WERI-Rb-1 (cell line): ENCODE data around the gene CCDC14.

Experiments used
- DNase-seq: peaks from one replicate; pipeline ENCODE4 v3.0.0-alpha.2; 2020
- H3K27ac ChIP-seq: fragments of 250-450 bp; sonication (Bioruptor Pico); 2 replicates; pipeline ENCODE4 v1.5.1; 2020; ENCODE audit warnings: mild to moderate bottlenecking, moderate library complexity
- H3K27me3 ChIP-seq: fragments of 250-450 bp; sonication (Bioruptor Pico); 2 replicates; pipeline ENCODE4 v1.5.1; 2021; ENCODE audit warnings: mild to moderate bottlenecking, low read depth, moderate library complexity; ENCODE audit not compliant: insufficient read depth, severe bottlenecking
- H3K36me3 ChIP-seq: fragments of 250-450 bp; sonication (Bioruptor Pico); 2 replicates; pipeline ENCODE4 v1.5.1; 2020; ENCODE audit warnings: mild to moderate bottlenecking, moderate library complexity
- H3K4me3 ChIP-seq: 2 replicates; pipeline ENCODE4 v1.5.1; 2011; ENCODE audit warnings: low read depth, mild to moderate bottlenecking, control low read depth, low read length
- H3K9me3 ChIP-seq: fragments of 250-450 bp; sonication (Bioruptor Pico); 2 replicates; pipeline ENCODE4 v1.5.1; 2021; ENCODE audit warnings: mild to moderate bottlenecking, moderate library complexity; ENCODE audit not compliant: severe bottlenecking
- TF ChIP-seq, protein P1 (sequence below): IDR thresholded peaks from 2 replicates; pipeline ENCODE4 v1.5.1; 2011; ENCODE audit warnings: low read depth, mild to moderate bottlenecking, control low read depth, inconsistent platforms, low read length

The CCDC14 gene

DNA sequence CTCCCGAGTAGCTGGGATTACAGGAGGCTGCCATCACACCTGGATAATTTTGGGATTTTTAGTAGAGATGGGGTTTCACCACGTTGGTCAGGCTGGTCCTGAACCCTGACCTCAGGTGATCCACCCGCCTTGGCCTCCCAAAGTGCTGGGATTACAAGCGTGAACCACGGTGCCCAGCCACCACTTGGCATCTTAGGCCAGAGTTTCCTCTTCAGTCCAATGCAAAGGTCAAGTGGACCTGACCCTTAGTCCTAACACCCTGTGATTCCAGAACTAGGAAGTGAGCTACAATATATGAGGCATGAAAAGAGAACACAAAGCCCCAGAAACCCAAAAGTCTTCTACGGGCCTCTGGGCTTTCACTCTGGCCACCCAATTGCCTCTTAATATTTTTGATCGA is 82.2 kb downstream of the CCDC14 start:
- no peaks in the 10 kb centered on the region for H3K9me3 ChIP-seq
- H3K27me3 ChIP-seq = no peaks in the 10 kb centered on the region
- H3K36me3 ChIP-seq = no peaks in the 10 kb centered on the region
- no peak overlapping the region for H3K4me3 ChIP-seq
- TF ChIP-seq, protein P1, sequence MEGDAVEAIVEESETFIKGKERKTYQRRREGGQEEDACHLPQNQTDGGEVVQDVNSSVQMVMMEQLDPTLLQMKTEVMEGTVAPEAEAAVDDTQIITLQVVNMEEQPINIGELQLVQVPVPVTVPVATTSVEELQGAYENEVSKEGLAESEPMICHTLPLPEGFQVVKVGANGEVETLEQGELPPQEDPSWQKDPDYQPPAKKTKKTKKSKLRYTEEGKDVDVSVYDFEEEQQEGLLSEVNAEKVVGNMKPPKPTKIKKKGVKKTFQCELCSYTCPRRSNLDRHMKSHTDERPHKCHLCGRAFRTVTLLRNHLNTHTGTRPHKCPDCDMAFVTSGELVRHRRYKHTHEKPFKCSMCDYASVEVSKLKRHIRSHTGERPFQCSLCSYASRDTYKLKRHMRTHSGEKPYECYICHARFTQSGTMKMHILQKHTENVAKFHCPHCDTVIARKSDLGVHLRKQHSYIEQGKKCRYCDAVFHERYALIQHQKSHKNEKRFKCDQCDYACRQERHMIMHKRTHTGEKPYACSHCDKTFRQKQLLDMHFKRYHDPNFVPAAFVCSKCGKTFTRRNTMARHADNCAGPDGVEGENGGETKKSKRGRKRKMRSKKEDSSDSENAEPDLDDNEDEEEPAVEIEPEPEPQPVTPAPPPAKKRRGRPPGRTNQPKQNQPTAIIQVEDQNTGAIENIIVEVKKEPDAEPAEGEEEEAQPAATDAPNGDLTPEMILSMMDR = no peak
- no peak for DNase-seq
- H3K27ac ChIP-seq = no peak overlapping the region

DNA sequence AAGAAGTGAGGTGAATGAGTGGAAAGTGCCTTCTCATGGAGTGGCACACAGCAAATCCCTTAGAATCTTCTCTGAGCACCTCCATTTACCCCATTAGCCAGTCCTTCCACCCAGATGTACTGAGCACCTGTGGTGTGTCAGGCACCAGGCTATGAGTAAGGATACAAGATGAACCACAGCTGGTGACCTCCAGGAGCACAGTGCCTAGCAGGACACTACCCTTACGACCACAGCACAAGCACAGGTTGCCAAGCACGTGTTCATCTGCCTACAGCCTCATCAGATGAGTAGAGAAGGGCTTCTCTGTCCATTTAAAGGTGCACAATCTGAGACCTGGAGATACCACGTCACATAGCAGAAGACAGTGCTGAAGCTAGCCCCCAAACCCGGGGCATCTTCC is 83.1 kb downstream of the CCDC14 start:
- no peak for DNase-seq
- H3K27me3 ChIP-seq = no peaks in the 10 kb centered on the region
- no peak overlapping the region for H3K27ac ChIP-seq
- H3K9me3 ChIP-seq = no peaks in the 10 kb centered on the region
- H3K36me3 ChIP-seq = no peaks in the 10 kb centered on the region
- H3K4me3 ChIP-seq = no peak overlapping the region
- TF ChIP-seq, protein P1 = no peak

DNA sequence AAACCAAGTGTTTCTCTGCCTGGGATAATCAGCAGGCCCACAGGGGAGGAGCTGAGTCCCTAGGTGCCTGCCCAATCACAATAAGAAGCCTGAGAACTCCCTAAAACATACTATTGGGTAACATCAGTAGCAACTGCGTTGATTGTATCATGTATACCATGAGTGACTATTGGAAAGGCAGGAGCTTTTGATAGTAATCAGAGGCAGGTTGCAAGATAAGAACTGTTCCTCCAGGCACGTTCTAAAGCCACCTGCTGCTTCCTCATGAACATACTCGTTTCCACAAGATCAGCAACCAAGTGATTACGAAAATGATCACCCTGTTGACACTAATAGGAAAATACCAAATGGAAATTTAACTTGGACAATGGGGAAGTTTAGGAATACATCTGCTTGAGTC is 83.6 kb downstream of the CCDC14 start:
- H3K27ac ChIP-seq = no peak overlapping the region
- no peaks in the 10 kb centered on the region for H3K36me3 ChIP-seq
- TF ChIP-seq, protein P1 = no peak
- H3K9me3 ChIP-seq = no peaks in the 10 kb centered on the region
- no peaks in the 10 kb centered on the region for H3K27me3 ChIP-seq
- DNase-seq = no peak
- H3K4me3 ChIP-seq = no peak overlapping the region

DNA sequence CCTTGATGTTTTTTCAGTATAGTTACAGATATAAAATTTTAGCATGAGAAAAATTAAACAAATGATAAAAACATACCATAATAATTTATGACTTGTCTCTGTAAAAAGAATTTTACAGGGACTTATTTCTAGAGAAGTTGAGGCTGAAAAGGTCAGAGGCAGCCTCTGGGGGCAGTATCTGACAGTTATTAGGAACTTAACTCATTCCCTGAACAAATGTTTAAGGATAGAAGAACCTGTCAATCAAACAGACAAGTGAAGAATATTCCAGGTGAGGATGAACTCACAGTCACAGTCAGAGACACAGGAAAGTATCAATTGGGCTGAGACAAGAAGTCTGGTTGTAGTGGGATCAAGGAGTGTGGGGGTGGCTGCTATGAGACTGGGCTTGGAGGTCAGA is 84.2 kb downstream of the CCDC14 start:
- H3K9me3 ChIP-seq = no peaks in the 10 kb centered on the region
- no peak for DNase-seq
- TF ChIP-seq, protein P1 = 0 out of 2 replicates have a peak, but pooled peaks have one; percentile 6

DNA sequence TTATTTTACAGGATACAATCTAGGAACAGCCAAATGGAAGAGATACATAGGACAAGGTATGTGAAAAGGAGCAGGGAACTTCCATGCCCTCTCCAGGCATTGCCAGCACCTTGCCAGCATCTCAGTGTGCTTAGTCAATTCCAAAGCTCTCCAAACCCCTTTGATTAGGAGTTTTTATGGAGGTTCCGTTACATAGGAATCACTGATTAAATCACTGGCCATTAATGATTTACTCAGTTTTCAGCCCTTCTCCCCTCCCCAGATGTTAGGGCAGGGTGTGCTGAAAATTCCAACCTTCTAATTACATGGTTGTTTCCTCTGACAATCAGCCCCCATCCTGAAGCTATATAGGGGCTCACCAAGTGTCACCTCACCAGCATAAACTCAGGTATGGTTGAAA is 88.4 kb downstream of the CCDC14 start:
- no peak overlapping the region for H3K27ac ChIP-seq
- H3K36me3 ChIP-seq = no peaks in the 10 kb centered on the region
- TF ChIP-seq, protein P1 = no peak
- H3K4me3 ChIP-seq = no peak overlapping the region
- no peak for DNase-seq
- H3K27me3 ChIP-seq = no peaks in the 10 kb centered on the region
- H3K9me3 ChIP-seq = no peaks in the 10 kb centered on the region

More for the DNA sequence above, 84.2 kb downstream of the CCDC14 start:
- Histone ChIP-seq H3K27me3 (no peaks in the 10 kb centered on the region), H3K27ac (no peak overlapping the region), H3K36me3 (no peaks in the 10 kb centered on the region), H3K4me3 (no peak overlapping the region)

DNA sequence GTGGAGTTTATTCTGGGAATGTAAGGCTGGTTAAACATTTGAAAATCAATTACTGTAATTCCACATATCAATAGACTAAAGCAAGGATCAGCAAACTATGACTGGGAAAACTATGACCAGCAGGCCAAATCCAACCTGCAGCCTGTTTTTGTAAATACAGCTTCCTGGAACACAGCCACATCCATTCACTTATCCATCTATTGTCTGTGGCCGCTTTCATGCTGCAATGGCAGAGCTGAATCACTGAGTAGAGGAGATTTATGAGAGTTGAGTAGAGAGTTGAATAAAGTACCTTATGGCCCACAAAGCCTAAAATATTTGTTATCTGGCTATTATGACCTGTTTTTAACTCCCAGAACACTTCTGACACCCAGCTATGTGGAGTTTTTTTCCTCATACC is 89.1 kb downstream of the CCDC14 start:
- no peak for DNase-seq
- H3K27ac ChIP-seq = no peak overlapping the region
- H3K27me3 ChIP-seq = no peaks in the 10 kb centered on the region
- H3K36me3 ChIP-seq = no peaks in the 10 kb centered on the region
- TF ChIP-seq, protein P1 = no peak
- no peak overlapping the region for H3K4me3 ChIP-seq
- no peaks in the 10 kb centered on the region for H3K9me3 ChIP-seq
